Natural killer cell (primary cell): ENCODE results near the gene LAMB1. TPM values are rescaled to one million over a fixed set of nuclear protein-coding genes. Genes with fewer than 3 reads are reported as not detected.
"Not testable (repeated sequence)": the region's sequence is repeated elsewhere in the genome, so short reads cannot be mapped to it uniquely, and the experiment has no call there.

ENCODE experiments used
- ATAC-seq, 3 donors: fragments of 150-1000 bp in 2 of 3; fragments of 200-7000 bp in 1 of 3; cut with Tn5 transposase; 1 replicate in 1 of 3; 2 replicates in 2 of 3; pipeline ENCODE4 v1.10.0; 2021; ENCODE audit warnings: mild to moderate bottlenecking in 2 of 3, moderate library complexity in 2 of 3
- DNase-seq, 2 donors: peaks; one replicate each; pipeline versions ENCODE4 v3.0.0 to v3.0.0-alpha.2; 2013 to 2021; ENCODE audit warnings: mixed read lengths in 1 of 2
- H3K27ac ChIP-seq: one replicate; pipeline ENCODE4 v1.5.1; 2013; ENCODE audit warnings: mild to moderate bottlenecking, low read length
- H3K27me3 ChIP-seq: one replicate; pipeline ENCODE4 v1.6.1; 2013; ENCODE audit warnings: low read length; ENCODE audit not compliant: control insufficient read depth, insufficient read depth
- H3K36me3 ChIP-seq: one replicate; pipeline ENCODE4 v1.6.1; 2013; ENCODE audit warnings: low read length; ENCODE audit not compliant: control insufficient read depth, insufficient read depth
- H3K4me1 ChIP-seq: one replicate; pipeline ENCODE4 v1.6.1; 2013; ENCODE audit warnings: low read length; ENCODE audit not compliant: control insufficient read depth, insufficient read depth
- H3K4me3 ChIP-seq: one replicate; pipeline ENCODE4 v1.5.1; 2013; ENCODE audit warnings: low read length
- H3K9me3 ChIP-seq: one replicate; pipeline ENCODE4 v1.6.1; 2013; ENCODE audit warnings: low read length; ENCODE audit not compliant: control insufficient read depth, insufficient read depth
- H3K27ac Mint-ChIP-seq, 2 donors: one replicate each; pipeline ENCODE4 v1.8.0; 2022; ENCODE audit warnings: mild to moderate bottlenecking in 2 of 2, mixed read lengths in 2 of 2, moderate library complexity in 1 of 2
- H3K27me3 Mint-ChIP-seq, 2 donors: one replicate each; pipeline ENCODE4 v1.8.0; 2022; ENCODE audit warnings: low read depth in 2 of 2, mixed read lengths in 2 of 2
- H3K36me3 Mint-ChIP-seq: one replicate; pipeline ENCODE4 v1.8.0; 2022; ENCODE audit warnings: mixed read lengths
- H3K4me1 Mint-ChIP-seq, 2 donors: one replicate each; pipeline ENCODE4 v1.8.0; 2022; ENCODE audit warnings: mixed read lengths in 2 of 2
- H3K4me3 Mint-ChIP-seq: one replicate; pipeline ENCODE4 v1.8.0; 2022; ENCODE audit warnings: mild to moderate bottlenecking, moderate library complexity, mixed read lengths
- H3K9me3 Mint-ChIP-seq, 2 donors: one replicate each; pipeline ENCODE4 v1.8.0; 2022; ENCODE audit warnings: mixed read lengths in 2 of 2
- WGBS: methylation state at CpG from one replicate; pipeline ENCODE4 v1.1.7; 2013; ENCODE audit warnings: missing lambda C conversion rate; ENCODE audit not compliant: insufficient coverage; 5-methylcytosine and 5-hydroxymethylcytosine counted together
- intact Hi-C: fragments of 100-400 bp; cut with micrococcal nuclease; formaldehyde crosslinking; loops from one replicate; pipeline ENCODE4 v1.14.2; 2022
- total RNA-seq, 4 donors: library from RNA; stranded (reverse); fragments of 120-200 nt in 1 of 4; gene quantifications; one replicate each; pipeline versions ENCODE4 v1.2.3 to v1.2.4, GENCODE V29; 2013 to 2022
- TF ChIP-seq, protein P1 (sequence below): fragments of 200-600 bp; IDR thresholded peaks from one replicate; pipeline ENCODE4 v1.8.0; 2022; ENCODE audit warnings: antibody characterized with exemption

LAMB1 gene
- total RNA-seq, 3 donors from 2014 or later (not counting 1 experiment from before 2014, with no cell fraction given), result not detected

DNA sequence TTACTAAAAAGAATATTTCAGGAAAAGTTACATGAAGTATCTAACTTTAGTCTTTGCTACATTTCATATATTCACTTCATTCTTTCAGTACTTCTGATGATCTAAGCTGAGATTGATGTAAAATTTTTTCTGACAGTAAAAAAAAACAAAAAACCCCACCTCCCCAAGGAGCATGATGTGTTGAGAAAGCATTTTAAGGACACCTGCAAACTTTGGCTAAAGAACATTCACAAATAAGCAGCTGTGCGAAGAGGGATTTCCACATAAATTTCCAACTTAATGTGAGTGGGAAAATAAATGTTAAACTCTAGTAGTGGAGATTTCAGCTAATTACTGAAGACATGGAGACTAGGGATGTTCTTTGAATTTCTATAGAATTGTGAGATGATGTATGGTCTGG is 76.5 kb downstream of the LAMB1 start:
- Histone ChIP-seq H3K9me3 (no peaks in the 10 kb centered on the region), H3K27me3 (no peaks in the 10 kb centered on the region), H3K36me3 (peaks cover 18% of the 10 kb centered on the region), H3K4me3 (no peak overlapping the region), H3K4me1 (peaks cover 4% of the 10 kb centered on the region), H3K27ac (no peak overlapping the region)
- H3K27ac Mint-ChIP-seq, result peak overlapping the region in 1 of 2 donors; percentile 16
- no peak overlapping the region for H3K4me3 Mint-ChIP-seq
- 100% methylated on average over 1 of the region's 1 CpG for WGBS
- DNase-seq (no peak), ATAC-seq (no peak)
- intact Hi-C loops, result no loop called here
- H3K9me3 Mint-ChIP-seq, result no peaks in the 10 kb centered on the region
- no peaks in the 10 kb centered on the region for H3K36me3 Mint-ChIP-seq
- H3K4me1 Mint-ChIP-seq, result peaks cover 19 to 33% of the 10 kb centered on the region in 2 donors
- TF ChIP-seq, protein P1, sequence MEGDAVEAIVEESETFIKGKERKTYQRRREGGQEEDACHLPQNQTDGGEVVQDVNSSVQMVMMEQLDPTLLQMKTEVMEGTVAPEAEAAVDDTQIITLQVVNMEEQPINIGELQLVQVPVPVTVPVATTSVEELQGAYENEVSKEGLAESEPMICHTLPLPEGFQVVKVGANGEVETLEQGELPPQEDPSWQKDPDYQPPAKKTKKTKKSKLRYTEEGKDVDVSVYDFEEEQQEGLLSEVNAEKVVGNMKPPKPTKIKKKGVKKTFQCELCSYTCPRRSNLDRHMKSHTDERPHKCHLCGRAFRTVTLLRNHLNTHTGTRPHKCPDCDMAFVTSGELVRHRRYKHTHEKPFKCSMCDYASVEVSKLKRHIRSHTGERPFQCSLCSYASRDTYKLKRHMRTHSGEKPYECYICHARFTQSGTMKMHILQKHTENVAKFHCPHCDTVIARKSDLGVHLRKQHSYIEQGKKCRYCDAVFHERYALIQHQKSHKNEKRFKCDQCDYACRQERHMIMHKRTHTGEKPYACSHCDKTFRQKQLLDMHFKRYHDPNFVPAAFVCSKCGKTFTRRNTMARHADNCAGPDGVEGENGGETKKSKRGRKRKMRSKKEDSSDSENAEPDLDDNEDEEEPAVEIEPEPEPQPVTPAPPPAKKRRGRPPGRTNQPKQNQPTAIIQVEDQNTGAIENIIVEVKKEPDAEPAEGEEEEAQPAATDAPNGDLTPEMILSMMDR, result no peak
- no peaks in the 10 kb centered on the region for H3K27me3 Mint-ChIP-seq

DNA sequence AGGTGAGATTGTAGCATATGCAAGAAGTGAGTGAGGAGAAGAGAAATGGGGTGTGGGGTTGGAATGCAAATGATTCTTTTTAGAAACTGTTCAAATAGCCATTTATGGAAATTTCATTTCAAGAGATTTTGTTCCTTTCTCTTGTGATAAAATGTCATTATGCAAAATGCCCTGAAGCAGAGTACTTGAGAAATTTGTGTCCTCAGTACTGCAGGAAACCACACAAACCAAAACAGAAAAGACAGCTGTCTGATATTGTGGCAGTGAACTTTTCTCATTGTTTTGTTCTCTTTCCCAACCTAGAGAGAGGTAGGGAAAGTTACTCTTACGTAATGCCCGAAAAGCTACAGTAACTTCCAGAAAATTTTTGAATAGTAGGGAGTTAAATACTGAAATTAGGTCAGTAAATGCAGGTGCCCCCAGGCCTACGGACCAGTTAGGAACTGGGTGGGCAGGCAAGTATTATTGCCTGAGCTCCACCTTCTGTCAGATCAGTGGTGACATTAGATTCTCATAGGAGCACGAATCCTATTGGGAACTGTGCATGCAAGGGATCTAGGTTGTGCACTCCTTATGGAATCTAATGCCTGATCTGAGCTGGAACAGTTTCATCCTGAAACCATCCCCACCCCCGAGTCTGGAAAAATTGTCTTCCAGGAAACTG is 78.0 kb downstream of the LAMB1 start:
- 48% methylated on average over 5 of the region's 5 CpGs for WGBS
- Mint-ChIP-seq H3K27me3 (no peaks in the 10 kb centered on the region), H3K4me3 (peak overlapping the region; percentile 43), H3K4me1 (peaks cover 26 to 39% of the 10 kb centered on the region in 2 donors), H3K9me3 (no peaks in the 10 kb centered on the region), H3K27ac (peak overlapping the region; percentile 12 to 16), H3K36me3 (peaks cover 7% of the 10 kb centered on the region)
- intact Hi-C loops, result no loop called here
- TF ChIP-seq, protein P1, result no peak
- Histone ChIP-seq H3K36me3 (peaks cover 28% of the 10 kb centered on the region), H3K27ac (no peak overlapping the region), H3K4me1 (peaks cover 4% of the 10 kb centered on the region), H3K27me3 (no peaks in the 10 kb centered on the region), H3K9me3 (no peaks in the 10 kb centered on the region), H3K4me3 (no peak overlapping the region)
- DNase-seq, result peak in 1 of 2 donors; percentile 29
- ATAC-seq, result peak in 2 of 3 donors; percentile 48 to 66

GRCh38 chr7:107922886-107923285 is 80.1 kb downstream of the LAMB1 start:
- Histone ChIP-seq H3K27me3 (no peaks in the 10 kb centered on the region), H3K4me1 (peaks cover 4% of the 10 kb centered on the region), H3K9me3 (no peaks in the 10 kb centered on the region), H3K27ac (no peak overlapping the region), H3K4me3 (no peak overlapping the region), H3K36me3 (peaks cover 43% of the 10 kb centered on the region)
- ATAC-seq (no peak), DNase-seq (no peak)
- Mint-ChIP-seq H3K36me3 (peaks cover 22% of the 10 kb centered on the region), H3K4me3 (no peak overlapping the region), H3K9me3 (no peaks in the 10 kb centered on the region), H3K4me1 (peaks cover 26 to 39% of the 10 kb centered on the region in 2 donors), H3K27me3 (no peaks in the 10 kb centered on the region), H3K27ac (no peak overlapping the region)
- WGBS, result 60% methylated on average over 1 of the region's 1 CpG
- TF ChIP-seq, protein P1, result no peak
- intact Hi-C loops, result no loop called here

- H3K27ac Mint-ChIP-seq, ATAC-seq, H3K27me3 Mint-ChIP-seq, H3K9me3 ChIP-seq, H3K4me3 ChIP-seq, H3K27me3 ChIP-seq, H3K9me3 Mint-ChIP-seq, H3K4me3 Mint-ChIP-seq, H3K4me1 ChIP-seq, DNase-seq, intact Hi-C loops, H3K27ac ChIP-seq: not testable (repeated sequence)
- H3K36me3 Mint-ChIP-seq, result peaks cover 32% of the 10 kb centered on the region
- WGBS, result 0% methylated on average over 1 of the region's 2 CpGs
- H3K4me1 Mint-ChIP-seq, result peaks cover 26 to 39% of the 10 kb centered on the region in 2 donors
- peaks cover 53% of the 10 kb centered on the region for H3K36me3 ChIP-seq
These were observed 81.1 kb downstream of the LAMB1 start for GRCh38 chr7:107921826-107922225.
